H1 (cell line): ENCODE results near the gene PLEKHG2. TPM values are rescaled to one million over a fixed set of nuclear protein-coding genes. Genes with fewer than 3 reads are reported as not detected.

Experiments
- RAD21 ChIP-seq, 2 experiments: IDR thresholded peaks in 1 of 2; conservative IDR thresholded peaks in 1 of 2; 2 replicates each; pipeline ENCODE4 v1.6.1; 2011; ENCODE audit warnings: low read depth in 2 of 2, low read length in 2 of 2, improper control_type of control experiment in 1 of 2, inconsistent platforms in 1 of 2, mild to moderate bottlenecking in 1 of 2, moderate library complexity in 1 of 2
- RXRA ChIP-seq: IDR thresholded peaks from 2 replicates; pipeline ENCODE4 v1.6.1; 2011; ENCODE audit warnings: low read depth, mild to moderate bottlenecking, low read length, moderate library complexity; ENCODE audit not compliant: insufficient read depth
- SRF ChIP-seq: IDR thresholded peaks from 2 replicates; pipeline ENCODE4 v1.6.1; 2011; ENCODE audit warnings: mild to moderate bottlenecking, low read depth, low read length, moderate library complexity
- polyA plus RNA-seq, 7 experiments: library from polyadenylated mRNA; depleted of rRNA in 3 of 7; stranded (reverse) in 5 of 7; unstranded in 2 of 7; fragments of >200 nt in 5 of 7; fragments of 200-250 nt in 2 of 7; gene quantifications; 1 replicate in 5 of 7; 2 replicates in 1 of 7; 4 replicates in 1 of 7; pipeline versions ENCODE4 v1.2.1 to v1.2.3, GENCODE V29; 2011 to 2013; ENCODE audit warnings: missing spikeins in 2 of 7, mixed read lengths in 2 of 7
- total RNA-seq: library from RNA; stranded (reverse); fragmentation: NEBNext Ultra II Directional; extraction: Animal tissue kit (Norgen Biotek cat#: 25700); gene quantifications from 2 replicates; pipeline ENCODE4 v1.2.1, GENCODE V29; 2021

Gene PLEKHG2
- total and polyA plus RNA-seq, 2 of the 8 experiments (the other 6 are each of a cell fraction or from before 2014, with no cell fraction given), result 16.9 to 65.7 TPM

- TF ChIP-seq RAD21 (IDR thresholded peaks at IDR 0.05 in 1 of 2, conservative IDR thresholded peaks at IDR 0.05 in 1 of 2; ENCODE audit: low read depth in 2 of 2, low read length in 2 of 2), result no peak
- TF ChIP-seq SRF, result no peak
- TF ChIP-seq RXRA, result no peak
- TF ChIP-seq, all 59 proteins: peak for 7
Observed at GRCh38 chr19:39412867-39413271, 400 bp downstream of the PLEKHG2 start (continued).
